Gastroesophageal sphincter (tissue), 3 donors: ENCODE data around the gene BEST4.

Source experiments
- CTCF ChIP-seq, 4 experiments: fragments of 200-600 bp in 2 of 4; fragments of 450-650 bp in 2 of 4; sonication (generic) in 1 of 4; IDR thresholded peaks; one replicate each; pipeline ENCODE4 v1.5.1; 2017 to 2019; ENCODE audit warnings: antibody characterized with exemption in 4 of 4, mild to moderate bottlenecking in 2 of 4, moderate library complexity in 2 of 4
- EP300 ChIP-seq: sonication (generic); formaldehyde crosslinking; IDR thresholded peaks from one replicate; pipeline ENCODE4 v1.6.1; 2017; ENCODE audit warnings: antibody characterized with exemption, mild to moderate bottlenecking
- POLR2A ChIP-seq, 2 donors: fragments of 450-650 bp; IDR thresholded peaks; one replicate each; pipeline ENCODE4 v1.6.1; 2017; ENCODE audit warnings: antibody characterized with exemption in 2 of 2, mild to moderate bottlenecking in 2 of 2, moderate library complexity in 1 of 2
- POLR2AphosphoS5 ChIP-seq: sonication (generic); formaldehyde crosslinking; IDR thresholded peaks from one replicate; pipeline ENCODE4 v1.6.1; 2017; ENCODE audit warnings: antibody characterized with exemption

GRCh38 chr1:44802306-44803061 lies 14.5 kb upstream of the BEST4 start:
- TF ChIP-seq EP300: no peak
- TF ChIP-seq CTCF (IDR thresholded peaks at IDR 0.05): no peak
- no peak for TF ChIP-seq POLR2AphosphoS5
- no peak for TF ChIP-seq POLR2A (IDR thresholded peaks at IDR 0.05)
